T-cell (primary cell): ENCODE results near the gene PRC1. TPM values are rescaled to one million over a fixed set of nuclear protein-coding genes. Genes with fewer than 3 reads are reported as not detected.
A peak's percentile ranks its signal among the peaks of the same experiment; 100 is the strongest.

Source experiments
- ATAC-seq, 4 experiments: fragments of 200-7000 bp in 3 of 4; fragments of 150-1000 bp in 1 of 4; cut with Tn5 transposase; replicated peaks in 1 of 4; 1 replicate in 3 of 4; 2 replicates in 1 of 4; pipeline ENCODE4 v1.10.0; 2021; ENCODE audit warnings: moderate library complexity in 3 of 4, mild to moderate bottlenecking in 2 of 4, moderate number of reproducible peaks in 1 of 4
- CTCF ChIA-PET, 2 donors: fragments of 300-600 bp; sonication (Branson Sonifier 250); formaldehyde crosslinking; loops; one replicate each; lab custom pipeline; 2022; ENCODE audit warnings: antibody characterized with exemption in 2 of 2; lab: Charles Lee
- POLR2A ChIA-PET, 2 donors: fragments of 300-600 bp; sonication (Branson Sonifier 250); formaldehyde crosslinking; loops; one replicate each; lab custom pipeline; 2022; ENCODE audit warnings: antibody characterized with exemption in 2 of 2; lab: Charles Lee
- DNase-seq, 35 experiments: peaks; one replicate each; pipeline versions ENCODE4 v3.0.0 to v3.0.0-alpha.2; 2013 to 2023
- H3K27ac ChIP-seq: one replicate; pipeline ENCODE4 v1.5.1; 2013; ENCODE audit warnings: low read length
- H3K27me3 ChIP-seq, 2 experiments: replicated peaks in 1 of 2; 1 replicate in 1 of 2; 2 replicates in 1 of 2; pipeline versions ENCODE4 v1.6.1 to v1.7.0; 2013; ENCODE audit warnings: low read length in 1 of 2, mixed read lengths in 1 of 2; ENCODE audit not compliant: control insufficient read depth in 2 of 2, insufficient read depth in 2 of 2; ENCODE audit errors: extremely low read depth in 1 of 2
- H3K36me3 ChIP-seq, 2 donors: 1 replicate in 1 of 2; 2 replicates in 1 of 2; pipeline versions ENCODE4 v1.6.1 to v1.7.0; 2013; ENCODE audit warnings: low read length in 1 of 2; ENCODE audit not compliant: control insufficient read depth in 2 of 2, insufficient read depth in 1 of 2; ENCODE audit errors: extremely low read depth in 1 of 2
- H3K4me1 ChIP-seq, 2 experiments: 1 replicate in 1 of 2; 2 replicates in 1 of 2; pipeline versions ENCODE4 v1.6.1 to v1.7.0; 2013; ENCODE audit warnings: low read length in 2 of 2, mixed read lengths in 1 of 2; ENCODE audit not compliant: insufficient read depth in 2 of 2, control insufficient read depth in 1 of 2; ENCODE audit errors: extremely low read depth in 1 of 2
- H3K4me3 ChIP-seq, 2 donors: 1 replicate in 1 of 2; 2 replicates in 1 of 2; pipeline versions ENCODE4 v1.5.1 to v1.7.0; 2013; ENCODE audit warnings: mild to moderate bottlenecking in 2 of 2, low read length in 1 of 2, moderate library complexity in 1 of 2; ENCODE audit not compliant: control insufficient read depth in 1 of 2; ENCODE audit errors: extremely low read depth in 1 of 2
- H3K9me3 ChIP-seq: 2 replicates; pipeline ENCODE4 v1.7.0; 2013
- H3K27ac Mint-ChIP-seq, 2 donors: one replicate each; pipeline ENCODE4 v1.8.0; 2020 to 2021; ENCODE audit warnings: mild to moderate bottlenecking in 2 of 2, mixed read lengths in 2 of 2
- H3K27me3 Mint-ChIP-seq, 2 donors: one replicate each; pipeline ENCODE4 v1.8.0; 2021 to 2022; ENCODE audit warnings: mixed read lengths in 2 of 2
- H3K36me3 Mint-ChIP-seq: one replicate; pipeline ENCODE4 v1.8.0; 2021; ENCODE audit warnings: mixed read lengths
- H3K4me1 Mint-ChIP-seq, 3 donors: one replicate each; pipeline ENCODE4 v1.8.0; 2020 to 2022; ENCODE audit warnings: mixed read lengths in 3 of 3, mild to moderate bottlenecking in 1 of 3
- H3K4me3 Mint-ChIP-seq, 3 donors: one replicate each; pipeline ENCODE4 v1.8.0; 2020 to 2022; ENCODE audit warnings: mild to moderate bottlenecking in 3 of 3, mixed read lengths in 3 of 3, moderate library complexity in 3 of 3
- H3K9me3 Mint-ChIP-seq, 3 donors: one replicate each; pipeline ENCODE4 v1.8.0; 2020 to 2022; ENCODE audit warnings: mixed read lengths in 3 of 3
- WGBS: methylation state at CpG from one replicate; pipeline ENCODE4 v1.1.5; 2013; ENCODE audit warnings: missing lambda C conversion rate; ENCODE audit not compliant: insufficient coverage; 5-methylcytosine and 5-hydroxymethylcytosine counted together
- total RNA-seq, 35 experiments: library from RNA in 6 of 35; stranded (reverse) in 6 of 35; fragments of 120-200 nt in 1 of 35; gene quantifications; one replicate each; pipeline versions ENCODE4 v1.2.1 to v1.2.4 and lab custom pipeline; 2013 to 2026

Gene PRC1
- total RNA-seq (10 to 100 TPM in 2 of 5 donors, 1 to 10 TPM in 3; 4.7 to 25.9 (median 6.8) TPM), total RNA-seq (lab: John Stamatoyannopoulos, UW) (0.17 to 2.7 (median 0.64) reads per million in 29 experiments)
- total RNA-seq (2013): 6.7 TPM

- Mint-ChIP-seq H3K27ac (peak within 1 kb of the TSS; percentile 95 to 97), H3K9me3 (no peaks in the 10 kb centered on the region), H3K36me3 (peaks cover 15% of the 10 kb centered on the region), H3K4me3 (peak within 1 kb of the TSS; percentile 99 to 100 (median 99)), H3K27me3 (no peaks in the 10 kb centered on the region), H3K4me1 (peaks cover 21 to 30% (median 22%) of the 10 kb centered on the region in 3 donors)
- H3K36me3 ChIP-seq: peaks cover 0 to 18% of the 10 kb centered on the region in 2 donors
- peak within 1 kb of the TSS; percentile 75 to 83 for H3K4me3 ChIP-seq
- no peaks in the 10 kb centered on the region for H3K27me3 ChIP-seq
- H3K27ac ChIP-seq: peak within 1 kb of the TSS; percentile 80
- CTCF ChIA-PET: no interaction called here
- under 1% methylated on average over 63 of the region's 75 CpGs for WGBS
- POLR2A ChIA-PET: interaction anchor here (0.5 to 0.7 kb wide), 4 partner anchors 15 to 521 kb away, joined by 3 to 7 read pairs (median 3); no protein-coding TSS in a partner anchor
- H3K4me1 ChIP-seq: peaks cover 3 to 15% of the 10 kb centered on the region in 2 experiments
- ATAC-seq (peak; percentile 97 to 99 (median 98)), DNase-seq (peak; percentile 89 to 98 (median 95))
- no peaks in the 10 kb centered on the region for H3K9me3 ChIP-seq
Measured at GRCh38 chr15:90994417-90995311, at the start of gene PRC1. Gene PRC1, minus strand, starts transcription at chr15:90994535. Its CDS starts 118 bp downstream, at chr15:90994417.

- Histone ChIP-seq H3K27ac (no peak overlapping the region), H3K36me3 (no peaks in the 10 kb centered on the region), H3K4me3 (no peak overlapping the region), H3K9me3 (no peaks in the 10 kb centered on the region), H3K4me1 (peaks cover 0 to 7% of the 10 kb centered on the region in 2 experiments), H3K27me3 (peaks cover 0 to 5% of the 10 kb centered on the region in 2 experiments)
- POLR2A ChIA-PET: no interaction called here
- Mint-ChIP-seq H3K27me3 (no peaks in the 10 kb centered on the region), H3K4me3 (no peak overlapping the region), H3K36me3 (no peaks in the 10 kb centered on the region), H3K9me3 (no peaks in the 10 kb centered on the region), H3K4me1 (peaks cover 9 to 16% (median 14%) of the 10 kb centered on the region in 3 donors), H3K27ac (no peak overlapping the region)
- DNase-seq (no peak), ATAC-seq (no peak)
- CTCF ChIA-PET: no interaction called here
- 95% methylated on average over 9 of the region's 11 CpGs for WGBS
Measured at GRCh38 chr15:91043202-91043874, 49.0 kb upstream of the PRC1 start.

- no peaks in the 10 kb centered on the region for H3K9me3 Mint-ChIP-seq
- no peak overlapping the region for H3K27ac Mint-ChIP-seq
- Histone ChIP-seq H3K4me3 (no peak overlapping the region), H3K4me1 (no peaks in the 10 kb centered on the region), H3K36me3 (no peaks in the 10 kb centered on the region), H3K27ac (no peak overlapping the region), H3K27me3 (peaks cover 0 to 10% of the 10 kb centered on the region in 2 experiments), H3K9me3 (no peaks in the 10 kb centered on the region)
- WGBS: 80% methylated on average over 1 of the region's 8 CpGs
- H3K27me3 Mint-ChIP-seq: no peaks in the 10 kb centered on the region
- no peaks in the 10 kb centered on the region for H3K4me1 Mint-ChIP-seq
- no peaks in the 10 kb centered on the region for H3K36me3 Mint-ChIP-seq
- ChIA-PET POLR2A (interaction anchor here in 1 of 2 donors (0.7 kb wide), 1 partner anchor 319 kb away, joined by 3 read pairs; no protein-coding TSS in a partner anchor), CTCF (interaction anchor here in 1 of 2 donors (0.6 kb wide), 1 partner anchor 232 kb away, joined by 7 read pairs; no protein-coding TSS in a partner anchor)
- no peak overlapping the region for H3K4me3 Mint-ChIP-seq
- ATAC-seq: no peak
- DNase-seq: no peak
Measured at GRCh38 chr15:91040856-91041255, 46.5 kb upstream of the PRC1 start.

GRCh38 chr15:91039996-91040395 lies 45.7 kb upstream of the PRC1 start:
- H3K27me3 Mint-ChIP-seq: no peaks in the 10 kb centered on the region
- H3K36me3 Mint-ChIP-seq: no peaks in the 10 kb centered on the region
- Histone ChIP-seq H3K4me1 (no peaks in the 10 kb centered on the region), H3K9me3 (no peaks in the 10 kb centered on the region), H3K36me3 (no peaks in the 10 kb centered on the region), H3K27me3 (peaks cover 0 to 10% of the 10 kb centered on the region in 2 experiments), H3K4me3 (no peak overlapping the region), H3K27ac (no peak overlapping the region)
- CTCF ChIA-PET: no interaction called here
- no peaks in the 10 kb centered on the region for H3K9me3 Mint-ChIP-seq
- DNase-seq: no peak
- POLR2A ChIA-PET: no interaction called here
- no peak overlapping the region for H3K27ac Mint-ChIP-seq
- ATAC-seq: no peak
- 83% methylated on average over 1 of the region's 3 CpGs for WGBS
- no peaks in the 10 kb centered on the region for H3K4me1 Mint-ChIP-seq
- no peak overlapping the region for H3K4me3 Mint-ChIP-seq

- no peaks in the 10 kb centered on the region for H3K36me3 Mint-ChIP-seq
- 51% methylated on average over 9 of the region's 12 CpGs for WGBS
- no peak overlapping the region for H3K27ac ChIP-seq
- CTCF ChIA-PET: interaction anchor here (0.6 to 1.9 kb wide), 10 partner anchors 9 to 130 kb away, joined by 3 to 11 read pairs (median 4); partner anchors contain the start of genes HDDC3 (in 1 of the 2), MAN2A2 (in 1 of the 2) and VPS33B (in 1 of the 2)
- H3K4me1 ChIP-seq: peaks cover 0 to 7% of the 10 kb centered on the region in 2 experiments
- DNase-seq (peak in 33 of 35 experiments; percentile 11 to 67 (median 39)), ATAC-seq (peak; percentile 63 to 79 (median 65))
- peaks cover 4 to 10% (median 5%) of the 10 kb centered on the region in 3 donors for H3K4me1 Mint-ChIP-seq
- H3K36me3 ChIP-seq: no peaks in the 10 kb centered on the region
- H3K4me3 Mint-ChIP-seq: no peak overlapping the region
- H3K27me3 Mint-ChIP-seq: peaks cover 0 to 4% of the 10 kb centered on the region in 2 donors
- no peak overlapping the region for H3K4me3 ChIP-seq
- POLR2A ChIA-PET: interaction anchor here in 1 of 2 donors (0.5 kb wide), 1 partner anchor 76 kb away, joined by 3 read pairs; no protein-coding TSS in a partner anchor
- peaks cover 0 to 7% of the 10 kb centered on the region in 2 experiments for H3K27me3 ChIP-seq
- no peaks in the 10 kb centered on the region for H3K9me3 Mint-ChIP-seq
- H3K27ac Mint-ChIP-seq: no peak overlapping the region
- no peaks in the 10 kb centered on the region for H3K9me3 ChIP-seq
Measured at GRCh38 chr15:91032919-91033803, 38.8 kb upstream of the PRC1 start.
